Activated CD4-positive, alpha-beta T cell treated with anti-CD3 and anti-CD28 coated beads, Interleukin-2, amount 10 ng/mL, durations not matched to agents 7 days and 5 days (primary cell): ENCODE results near the gene TBCK. TPM values are rescaled to one million over a fixed set of nuclear protein-coding genes. Genes with fewer than 3 reads are reported as not detected.
"Not testable (repeated sequence)": the region's sequence is repeated elsewhere in the genome, so short reads cannot be mapped to it uniquely, and the experiment has no call there.

ENCODE experiments used
- CTCF ChIA-PET: fragments of 350-600 bp; sonication (Branson Sonifier 250); formaldehyde crosslinking; loops from one replicate; lab custom pipeline; 2021; ENCODE audit warnings: antibody characterized with exemption; lab: Charles Lee
- POLR2A ChIA-PET: fragments of 350-600 bp; sonication (Branson Sonifier 250); formaldehyde crosslinking; loops from one replicate; lab custom pipeline; 2021; ENCODE audit warnings: antibody characterized with exemption; lab: Charles Lee
- DNase-seq: peaks from one replicate; pipeline ENCODE4 v3.0.0-alpha.2; 2020
- H3K27ac Mint-ChIP-seq: one replicate; pipeline ENCODE4 v1.8.0; 2021; ENCODE audit warnings: mild to moderate bottlenecking, moderate library complexity, mixed read lengths
- H3K27me3 Mint-ChIP-seq: one replicate; pipeline ENCODE4 v1.8.0; 2021; ENCODE audit warnings: mixed read lengths
- H3K36me3 Mint-ChIP-seq: one replicate; pipeline ENCODE4 v1.8.0; 2021; ENCODE audit warnings: low read depth, mixed read lengths
- H3K4me1 Mint-ChIP-seq: one replicate; pipeline ENCODE4 v1.8.0; 2021; ENCODE audit warnings: mixed read lengths
- H3K4me3 Mint-ChIP-seq: one replicate; pipeline ENCODE4 v1.8.0; 2021; ENCODE audit warnings: mild to moderate bottlenecking, moderate library complexity, mixed read lengths
- H3K9me3 Mint-ChIP-seq: one replicate; pipeline ENCODE4 v1.8.0; 2021; ENCODE audit warnings: mixed read lengths
- total RNA-seq, 2 experiments: library from RNA; stranded (reverse); gene quantifications; one replicate each; pipeline ENCODE4 v1.2.3, GENCODE V29; 2021

The TBCK gene
- total RNA-seq, 2 experiments from 2014 or later = 31.7 to 33.1 TPM

- H3K36me3 Mint-ChIP-seq = peaks cover 32% of the 10 kb centered on the region
- no peak for DNase-seq
- CTCF ChIA-PET = no interaction called here
- no peaks in the 10 kb centered on the region for H3K27me3 Mint-ChIP-seq
- POLR2A ChIA-PET = no interaction called here
- no peaks in the 10 kb centered on the region for H3K9me3 Mint-ChIP-seq
- H3K4me1 Mint-ChIP-seq = no peaks in the 10 kb centered on the region
- H3K27ac Mint-ChIP-seq = no peak overlapping the region
- no peak overlapping the region for H3K4me3 Mint-ChIP-seq
Measured at GRCh38 chr4:106231931-106232330, 84.1 kb downstream of the TBCK start.

DNA sequence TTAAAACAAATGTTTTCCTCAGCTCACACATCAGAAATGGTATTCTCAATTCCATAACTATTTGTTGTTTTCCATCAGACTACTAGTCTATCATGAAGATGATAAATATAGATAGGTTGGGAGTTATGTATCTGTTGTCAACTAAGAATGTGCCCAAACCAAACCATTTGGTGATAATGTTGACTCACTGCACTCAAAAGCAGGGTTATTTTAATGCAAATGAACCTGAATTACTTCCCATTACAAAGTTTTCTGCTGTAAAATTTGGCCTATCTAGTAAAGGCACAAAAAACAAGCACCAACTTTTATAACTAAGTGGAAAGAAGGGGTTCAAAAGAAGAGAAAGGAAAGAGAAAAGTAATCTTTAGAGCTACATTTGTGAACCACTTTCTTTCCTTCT lies 93.5 kb downstream of the TBCK start:
- Mint-ChIP-seq H3K4me3 (no peak overlapping the region), H3K27me3 (no peaks in the 10 kb centered on the region), H3K36me3 (peaks cover 11% of the 10 kb centered on the region), H3K9me3 (peaks cover 3% of the 10 kb centered on the region), H3K27ac (no peak overlapping the region), H3K4me1 (no peaks in the 10 kb centered on the region)
- ChIA-PET CTCF (no interaction called here), POLR2A (no interaction called here)
- DNase-seq = no peak

GRCh38 chr4:106213291-106213690 lies 102.7 kb downstream of the TBCK start:
- H3K27me3 Mint-ChIP-seq, CTCF ChIA-PET, POLR2A ChIA-PET, H3K4me3 Mint-ChIP-seq, H3K4me1 Mint-ChIP-seq, DNase-seq, H3K9me3 Mint-ChIP-seq, H3K27ac Mint-ChIP-seq, H3K36me3 Mint-ChIP-seq: not testable (repeated sequence)

DNA sequence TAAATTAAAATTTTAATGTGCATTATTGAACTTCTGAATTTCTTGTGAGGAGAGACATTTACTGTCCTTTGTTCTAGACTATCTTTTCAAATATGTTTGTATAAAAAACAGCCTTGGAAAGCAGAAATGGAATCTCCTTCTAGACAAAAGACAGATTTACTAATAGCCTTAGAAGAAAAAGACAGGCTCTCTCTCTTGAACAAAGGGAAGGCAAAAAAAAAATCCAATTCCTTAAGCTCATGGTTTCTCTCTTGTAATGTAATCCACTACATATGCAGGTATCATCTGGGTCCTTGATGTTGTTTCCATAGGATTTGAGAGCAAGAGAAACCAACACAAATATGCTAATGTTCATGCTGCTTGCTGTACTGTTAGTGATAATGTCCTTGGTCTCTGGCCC lies 106.0 kb downstream of the TBCK start:
- H3K36me3 Mint-ChIP-seq = peaks cover 2% of the 10 kb centered on the region
- no peak overlapping the region for H3K4me3 Mint-ChIP-seq
- H3K4me1 Mint-ChIP-seq = no peaks in the 10 kb centered on the region
- H3K27ac Mint-ChIP-seq = no peak overlapping the region
- no peaks in the 10 kb centered on the region for H3K9me3 Mint-ChIP-seq
- POLR2A ChIA-PET = no interaction called here
- H3K27me3 Mint-ChIP-seq = no peaks in the 10 kb centered on the region
- CTCF ChIA-PET = no interaction called here
- DNase-seq = no peak

GRCh38 chr4:106208481-106209460 lies 107.2 kb downstream of the TBCK start:
- DNase-seq = no peak
- H3K4me1 Mint-ChIP-seq = no peaks in the 10 kb centered on the region
- peaks cover 2% of the 10 kb centered on the region for H3K36me3 Mint-ChIP-seq
- CTCF ChIA-PET = no interaction called here
- H3K27me3 Mint-ChIP-seq = no peaks in the 10 kb centered on the region
- POLR2A ChIA-PET = no interaction called here
- H3K27ac Mint-ChIP-seq = no peak overlapping the region
- H3K9me3 Mint-ChIP-seq = no peaks in the 10 kb centered on the region
- H3K4me3 Mint-ChIP-seq = no peak overlapping the region

GRCh38 chr4:106201373-106201772 lies 114.6 kb downstream of the TBCK start:
- no peak for DNase-seq
- CTCF ChIA-PET = no interaction called here
- Mint-ChIP-seq H3K36me3 (peaks cover 4% of the 10 kb centered on the region), H3K27me3 (no peaks in the 10 kb centered on the region), H3K4me3 (no peak overlapping the region), H3K4me1 (no peaks in the 10 kb centered on the region), H3K9me3 (no peaks in the 10 kb centered on the region), H3K27ac (no peak overlapping the region)
- POLR2A ChIA-PET = no interaction called here

GRCh38 chr4:106195435-106195950 lies 120.5 kb downstream of the TBCK start:
- no peak for DNase-seq
- Mint-ChIP-seq H3K27ac (no peak overlapping the region), H3K27me3 (no peaks in the 10 kb centered on the region), H3K36me3 (peaks cover 15% of the 10 kb centered on the region), H3K4me1 (no peaks in the 10 kb centered on the region), H3K4me3 (no peak overlapping the region), H3K9me3 (no peaks in the 10 kb centered on the region)
- ChIA-PET CTCF (no interaction called here), POLR2A (no interaction called here)

- Mint-ChIP-seq H3K36me3 (peaks cover 17% of the 10 kb centered on the region), H3K9me3 (no peaks in the 10 kb centered on the region)
- POLR2A ChIA-PET = no interaction called here
Measured at GRCh38 chr4:106194801-106195200, 121.2 kb downstream of the TBCK start.

DNA sequence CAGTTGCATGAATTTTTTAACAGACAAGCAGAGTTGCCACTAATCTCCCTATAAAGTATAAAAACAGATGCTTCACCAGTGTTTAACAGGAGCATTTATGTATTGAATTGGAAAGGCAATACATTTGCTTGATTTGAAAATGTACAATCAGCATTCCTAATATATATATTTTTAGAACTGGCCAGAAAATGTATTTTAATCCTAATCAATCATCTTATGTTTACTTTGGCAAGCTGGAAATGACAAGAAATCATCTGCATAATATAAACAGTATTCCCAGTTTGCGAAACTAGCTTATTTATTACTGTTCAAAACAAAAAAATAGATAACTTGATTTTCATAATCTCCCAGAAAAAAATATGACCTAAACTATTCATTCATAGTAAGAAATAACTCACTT lies 123.9 kb downstream of the TBCK start:
- ChIA-PET POLR2A (no interaction called here), CTCF (no interaction called here)
- no peak for DNase-seq
- no peak overlapping the region for H3K4me3 Mint-ChIP-seq
- peaks cover 21% of the 10 kb centered on the region for H3K36me3 Mint-ChIP-seq
- no peak overlapping the region for H3K27ac Mint-ChIP-seq
- H3K27me3 Mint-ChIP-seq = no peaks in the 10 kb centered on the region
- no peaks in the 10 kb centered on the region for H3K4me1 Mint-ChIP-seq
- no peaks in the 10 kb centered on the region for H3K9me3 Mint-ChIP-seq

More at GRCh38 chr4:106194801-106195200, 121.2 kb downstream of the TBCK start:
- CTCF ChIA-PET = no interaction called here
- Mint-ChIP-seq H3K4me1 (no peaks in the 10 kb centered on the region), H3K27me3 (no peaks in the 10 kb centered on the region), H3K4me3 (no peak overlapping the region), H3K27ac (no peak overlapping the region)
- no peak for DNase-seq

GRCh38 chr4:106186201-106186600 lies 129.8 kb downstream of the TBCK start:
- no peak overlapping the region for H3K27ac Mint-ChIP-seq
- H3K9me3 Mint-ChIP-seq = peaks cover 3% of the 10 kb centered on the region
- ChIA-PET CTCF (no interaction called here), POLR2A (no interaction called here)
- no peaks in the 10 kb centered on the region for H3K4me1 Mint-ChIP-seq
- no peaks in the 10 kb centered on the region for H3K27me3 Mint-ChIP-seq
- H3K36me3 Mint-ChIP-seq = peaks cover 35% of the 10 kb centered on the region
- DNase-seq = no peak
- H3K4me3 Mint-ChIP-seq = no peak overlapping the region

DNA sequence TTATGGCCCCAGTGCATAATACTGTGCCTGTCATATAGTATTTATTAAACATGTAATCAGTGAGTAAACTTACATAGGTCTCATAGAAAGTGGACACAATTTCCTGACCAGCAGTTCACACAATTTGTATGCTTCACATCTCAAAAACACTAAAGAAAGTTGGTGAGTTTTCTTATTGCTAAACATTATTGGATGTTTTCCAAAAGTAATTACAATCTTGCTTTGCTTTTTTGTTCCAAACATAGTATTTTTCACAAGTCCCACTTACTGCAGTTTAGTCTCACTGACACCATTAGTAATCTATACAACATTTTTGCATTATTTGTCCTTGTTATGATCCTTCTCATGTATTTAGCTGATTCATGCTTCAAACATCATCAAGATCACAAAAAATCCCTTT lies 132.5 kb downstream of the TBCK start:
- H3K27ac Mint-ChIP-seq = no peak overlapping the region
- no peak for DNase-seq
- H3K9me3 Mint-ChIP-seq = peaks cover 10% of the 10 kb centered on the region
- H3K4me1 Mint-ChIP-seq = no peaks in the 10 kb centered on the region
- ChIA-PET POLR2A (no interaction called here), CTCF (no interaction called here)
- no peak overlapping the region for H3K4me3 Mint-ChIP-seq
- peaks cover 27% of the 10 kb centered on the region for H3K36me3 Mint-ChIP-seq
- no peaks in the 10 kb centered on the region for H3K27me3 Mint-ChIP-seq

DNA sequence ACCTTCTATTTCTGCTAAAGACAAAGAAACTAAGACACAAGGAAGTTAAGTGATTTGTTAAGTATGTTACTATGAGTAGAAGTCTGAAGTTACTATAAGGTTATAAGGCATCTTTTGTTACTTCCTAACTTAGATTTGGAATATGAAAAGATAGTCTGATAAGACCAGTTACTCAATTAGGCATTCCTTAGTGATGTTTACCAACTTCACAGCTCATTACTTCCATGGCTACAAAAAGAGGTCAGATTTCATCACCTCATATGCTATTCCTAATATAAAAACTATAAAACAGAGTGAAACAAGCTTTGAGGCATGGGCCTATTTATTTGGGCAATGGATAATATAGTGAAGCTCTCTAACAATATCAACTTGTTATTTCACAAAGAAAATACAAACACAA lies 143.1 kb downstream of the TBCK start:
- Mint-ChIP-seq H3K27ac (no peak overlapping the region), H3K9me3 (peaks cover 3% of the 10 kb centered on the region), H3K27me3 (no peaks in the 10 kb centered on the region), H3K36me3 (peaks cover 14% of the 10 kb centered on the region), H3K4me1 (no peaks in the 10 kb centered on the region), H3K4me3 (no peak overlapping the region)
- POLR2A ChIA-PET = no interaction called here
- CTCF ChIA-PET = no interaction called here
- no peak for DNase-seq

GRCh38 chr4:106165351-106166010 lies 150.5 kb downstream of the TBCK start:
- ChIA-PET CTCF (no interaction called here), POLR2A (no interaction called here)
- Mint-ChIP-seq H3K36me3 (peaks cover 20% of the 10 kb centered on the region), H3K27me3 (no peaks in the 10 kb centered on the region), H3K4me3 (no peak overlapping the region), H3K27ac (no peak overlapping the region), H3K9me3 (peaks cover 7% of the 10 kb centered on the region), H3K4me1 (no peaks in the 10 kb centered on the region)
- DNase-seq = no peak
